GM19452 (cell line): ENCODE data around the gene ANKRD45.
"Not testable (repeated sequence)": the region's sequence is repeated elsewhere in the genome, so short reads cannot be mapped to it uniquely, and the experiment has no call there.

Experiments
- ATAC-seq: cut with Tn5 transposase; IDR thresholded peaks from one replicate; pipeline ENCODE4 v1.9.1; 2021; ENCODE audit not compliant: unreplicated experiment

Gene ANKRD45

GRCh38 chr1:173646656-173647055, 23.0 kb downstream of the ANKRD45 start:
- ATAC-seq, result no peak

GRCh38 chr1:173642450-173643139, 27.1 kb downstream of the ANKRD45 start:
- not testable (repeated sequence) for ATAC-seq

- ATAC-seq, result no peak
These were observed 30.5 kb downstream of the ANKRD45 start for GRCh38 chr1:173639102-173639501.

GRCh38 chr1:173638043-173639021, 31.3 kb downstream of the ANKRD45 start:
- ATAC-seq, result no peak

GRCh38 chr1:173637236-173638042, 32.2 kb downstream of the ANKRD45 start:
- not testable (repeated sequence) for ATAC-seq

GRCh38 chr1:173635116-173635515, 34.5 kb downstream of the ANKRD45 start, which contains the start of gene TEX50:
TEX50 (plus strand) TSS chr1:173635338; CDS start chr1:173635522, 184 bp downstream.
- ATAC-seq, result no peak

- no peak for ATAC-seq
These were observed 40.8 kb downstream of the ANKRD45 start for GRCh38 chr1:173628888-173629287.

- no peak for ATAC-seq
These were observed 42.4 kb downstream of the ANKRD45 start for GRCh38 chr1:173627269-173627668.

- no peak for ATAC-seq
These were observed 52.8 kb downstream of the ANKRD45 start for GRCh38 chr1:173616859-173617258.

- not testable (repeated sequence) for ATAC-seq
These were observed 56.6 kb downstream of the ANKRD45 start for GRCh38 chr1:173613086-173613485.

- ATAC-seq, result no peak
These were observed 61.0 kb downstream of the ANKRD45 start for GRCh38 chr1:173608503-173609216.

- ATAC-seq, result no peak
These were observed 66.5 kb downstream of the ANKRD45 start, which contains the start of gene SLC9C2 for GRCh38 chr1:173603056-173603591. SLC9C2 (minus strand) TSS chr1:173603072; CDS start chr1:173601776, 1,296 bp downstream.

- peak; percentile 58 for ATAC-seq
These were observed 68.1 kb downstream of the ANKRD45 start for GRCh38 chr1:173601588-173601987.

GRCh38 chr1:173596097-173596825, 73.4 kb downstream of the ANKRD45 start:
- no peak for ATAC-seq

- not testable (repeated sequence) for ATAC-seq
These were observed 78.5 kb downstream of the ANKRD45 start for GRCh38 chr1:173591138-173591537.

- no peak for ATAC-seq
These were observed 79.1 kb downstream of the ANKRD45 start for GRCh38 chr1:173590557-173590956.

- ATAC-seq, result no peak
These were observed 88.1 kb downstream of the ANKRD45 start for GRCh38 chr1:173581383-173582079.

- ATAC-seq, result no peak
These were observed 89.0 kb downstream of the ANKRD45 start for GRCh38 chr1:173580658-173581057.

- ATAC-seq, result no peak
These were observed 89.6 kb downstream of the ANKRD45 start for GRCh38 chr1:173580071-173580470.
